Endothelial cell of umbilical vein (primary cell): Measurements from ENCODE around the gene TGFBI. TPM values are rescaled to one million over a fixed set of nuclear protein-coding genes. Genes with fewer than 3 reads are reported as not detected.

Source experiments
- BruUV-seq: library from RNA; stranded (reverse); fragments of 400-500 nt; replicated peaks from 2 replicates; lab custom pipeline; 2021; lab: Mats Ljungman, UMichigan
- CTCF ChIA-PET: fragments of 300-600, 350-600 bp; sonication (Branson Sonifier 250); formaldehyde crosslinking; loops from one replicate; lab custom pipeline; 2021; ENCODE audit warnings: antibody characterized with exemption, inconsistent platforms; lab: Charles Lee
- POLR2A ChIA-PET: fragments of 300-600, 350-600 bp; sonication (Branson Sonifier 250); formaldehyde crosslinking; loops from one replicate; lab custom pipeline; 2021; ENCODE audit warnings: antibody characterized with exemption, inconsistent platforms; lab: Charles Lee
- DNase-seq: peaks from one replicate; pipeline ENCODE4 v3.0.0-alpha.2; 2011; ENCODE audit warnings: low read depth, low spot score
- FAIRE-seq: peaks from 2 replicates; lab custom pipeline; 2011; peaks lifted over from hg19 to GRCh38; lab: Jason Lieb, UNC
- H2AFZ ChIP-seq: 2 replicates; pipeline ENCODE4 v1.6.0; 2012; ENCODE audit warnings: low read depth, low read length, control low read depth, inconsistent platforms
- H3K27ac ChIP-seq: 2 replicates; pipeline ENCODE4 v1.5.1; 2011; ENCODE audit warnings: low read depth, mild to moderate bottlenecking, control low read depth, low read length, moderate library complexity; ENCODE audit not compliant: insufficient read depth
- H3K27me3 ChIP-seq, 2 experiments: 2 replicates each; pipeline versions ENCODE4 v1.6.0 to v1.6.1; 2011; ENCODE audit warnings: low read length in 2 of 2, mixed read lengths in 1 of 2; ENCODE audit not compliant: control insufficient read depth in 2 of 2, insufficient read depth in 2 of 2
- H3K36me3 ChIP-seq, 2 experiments: 2 replicates in 1 of 2; 3 replicates in 1 of 2; pipeline ENCODE4 v1.5.1; 2011; ENCODE audit warnings: low read length in 2 of 2, mild to moderate bottlenecking in 1 of 2, moderate library complexity in 1 of 2; ENCODE audit not compliant: control insufficient read depth in 2 of 2, insufficient read depth in 2 of 2; ENCODE audit errors: extremely low read depth in 1 of 2
- H3K4me1 ChIP-seq: 3 replicates; pipeline ENCODE4 v1.5.1; 2011; ENCODE audit warnings: mild to moderate bottlenecking, low read length; ENCODE audit not compliant: control insufficient read depth, insufficient read depth; ENCODE audit errors: extremely low read depth
- H3K4me2 ChIP-seq: 2 replicates; pipeline ENCODE4 v1.6.1; 2011; ENCODE audit warnings: low read length, control low read depth, mixed read lengths; ENCODE audit not compliant: insufficient read depth
- H3K4me3 ChIP-seq, 3 experiments: fragments of 200-600 bp in 1 of 3; sonication (generic), shearing (Covaris generic) in 1 of 3; replicated peaks in 1 of 3; 2 replicates each; pipeline ENCODE4 v1.5.1; 2011 to 2016; ENCODE audit warnings: control low read depth in 3 of 3, low read length in 3 of 3, mild to moderate bottlenecking in 2 of 3, inconsistent platforms in 1 of 3, low read depth in 1 of 3, moderate library complexity in 1 of 3; ENCODE audit not compliant: insufficient read depth in 1 of 3
- H3K79me2 ChIP-seq: 2 replicates; pipeline ENCODE4 v1.6.0; 2012; ENCODE audit warnings: low read length, inconsistent platforms; ENCODE audit not compliant: control insufficient read depth, insufficient read depth
- H3K9ac ChIP-seq: replicated peaks from 2 replicates; pipeline ENCODE3; 2011; ENCODE audit warnings: low read length, control low read depth; ENCODE audit not compliant: insufficient read depth; ENCODE audit errors: extremely low read depth
- H3K9me1 ChIP-seq: replicated peaks from 3 replicates; pipeline ENCODE4 v1.6.0; 2011; ENCODE audit warnings: mild to moderate bottlenecking, low read length; ENCODE audit not compliant: control insufficient read depth, insufficient read depth; ENCODE audit errors: extremely low read depth
- H3K9me3 ChIP-seq: replicated peaks from 2 replicates; pipeline ENCODE4 v1.5.1; 2012; ENCODE audit warnings: low read length, inconsistent platforms; ENCODE audit not compliant: control insufficient read depth, insufficient read depth
- H4K20me1 ChIP-seq: replicated peaks from 2 replicates; pipeline ENCODE3; 2011; ENCODE audit warnings: mild to moderate bottlenecking, low read length; ENCODE audit not compliant: control insufficient read depth, insufficient read depth; ENCODE audit errors: extremely low read depth
- EZH2 ChIP-seq: IDR thresholded peaks from 2 replicates; pipeline ENCODE4 v1.6.1; 2012; ENCODE audit warnings: borderline replicate concordance, low read depth, mild to moderate bottlenecking, moderate library complexity, low read length, inconsistent platforms; ENCODE audit not compliant: severe bottlenecking
- FOS ChIP-seq: IDR thresholded peaks from 2 replicates; pipeline ENCODE4 v1.6.1; 2011; ENCODE audit warnings: mild to moderate bottlenecking, low read length, moderate library complexity, borderline replicate concordance; ENCODE audit not compliant: insufficient read depth
- GATA2 ChIP-seq: IDR thresholded peaks from 2 replicates; pipeline ENCODE4 v1.7.0; 2011; ENCODE audit warnings: low read depth, mild to moderate bottlenecking, moderate library complexity, mixed read lengths, low read length; ENCODE audit not compliant: insufficient read length, insufficient read depth
- JUN ChIP-seq: IDR thresholded peaks from 2 replicates; pipeline ENCODE4 v1.6.1; 2011; ENCODE audit warnings: borderline replicate concordance, low read depth; ENCODE audit not compliant: insufficient read length, insufficient read depth
- MYC ChIP-seq: IDR thresholded peaks from one replicate; pipeline ENCODE4 v1.6.1; 2011; ENCODE audit warnings: mild to moderate bottlenecking, low read depth, low read length
- POLR2A ChIP-seq: IDR thresholded peaks from 2 replicates; pipeline ENCODE4 v1.6.1; 2012; ENCODE audit warnings: low read depth, mild to moderate bottlenecking, control low read depth, low read length
- POLR2AphosphoS5 ChIP-seq: IDR thresholded peaks from 2 replicates; pipeline ENCODE4 v1.6.1; 2012; ENCODE audit warnings: low read depth, mild to moderate bottlenecking, control low read depth, low read length, moderate library complexity; ENCODE audit not compliant: insufficient read depth
- dilution Hi-C: fragments of 300-500 bp; cut with MboI; formaldehyde crosslinking; loops from one replicate; pipeline ENCODE4 v1.15.0; 2019; ENCODE audit warnings: low sequenced_read_pairs; ENCODE audit not compliant: extremely low pct_ligation_motif_present
- intact Hi-C: fragments of 100-400 bp; cut with micrococcal nuclease; formaldehyde crosslinking; loops from one replicate; pipeline ENCODE4 v1.10.0; 2022
- polyA plus RNA-seq, 4 experiments: library from polyadenylated mRNA; depleted of rRNA in 3 of 4; stranded (reverse) in 3 of 4; unstranded in 1 of 4; fragments of >200 nt; gene quantifications; 2 replicates each; pipeline versions ENCODE4 v1.2.1 to v1.2.3, GENCODE V29; 2011 to 2012; ENCODE audit warnings: missing spikeins in 1 of 4
- total RNA-seq: library from RNA; stranded (reverse); gene quantifications from 2 replicates; pipeline ENCODE4 v1.2.3, GENCODE V29; 2021
- TF ChIP-seq, protein P1 (sequence below): IDR thresholded peaks from 2 replicates; pipeline ENCODE4 v1.6.1; 2011; ENCODE audit not compliant: insufficient read depth, insufficient read length
- TF ChIP-seq, protein P2 (sequence below), 2 donors: IDR thresholded peaks; 1 replicate in 1 of 2; 2 replicates in 1 of 2; pipeline ENCODE4 v1.5.1; 2011; ENCODE audit warnings: low read length in 2 of 2, mild to moderate bottlenecking in 2 of 2, moderate library complexity in 2 of 2, control low read depth in 1 of 2, inconsistent platforms in 1 of 2, low read depth in 1 of 2; ENCODE audit not compliant: insufficient read depth in 1 of 2; ENCODE audit errors: extremely low read depth in 1 of 2

Gene TGFBI
- total and polyA plus RNA-seq, 2 donors (not counting 3 experiments of a cell fraction or from before 2014, with no cell fraction given): 6.5 to 18.9 TPM

DNA sequence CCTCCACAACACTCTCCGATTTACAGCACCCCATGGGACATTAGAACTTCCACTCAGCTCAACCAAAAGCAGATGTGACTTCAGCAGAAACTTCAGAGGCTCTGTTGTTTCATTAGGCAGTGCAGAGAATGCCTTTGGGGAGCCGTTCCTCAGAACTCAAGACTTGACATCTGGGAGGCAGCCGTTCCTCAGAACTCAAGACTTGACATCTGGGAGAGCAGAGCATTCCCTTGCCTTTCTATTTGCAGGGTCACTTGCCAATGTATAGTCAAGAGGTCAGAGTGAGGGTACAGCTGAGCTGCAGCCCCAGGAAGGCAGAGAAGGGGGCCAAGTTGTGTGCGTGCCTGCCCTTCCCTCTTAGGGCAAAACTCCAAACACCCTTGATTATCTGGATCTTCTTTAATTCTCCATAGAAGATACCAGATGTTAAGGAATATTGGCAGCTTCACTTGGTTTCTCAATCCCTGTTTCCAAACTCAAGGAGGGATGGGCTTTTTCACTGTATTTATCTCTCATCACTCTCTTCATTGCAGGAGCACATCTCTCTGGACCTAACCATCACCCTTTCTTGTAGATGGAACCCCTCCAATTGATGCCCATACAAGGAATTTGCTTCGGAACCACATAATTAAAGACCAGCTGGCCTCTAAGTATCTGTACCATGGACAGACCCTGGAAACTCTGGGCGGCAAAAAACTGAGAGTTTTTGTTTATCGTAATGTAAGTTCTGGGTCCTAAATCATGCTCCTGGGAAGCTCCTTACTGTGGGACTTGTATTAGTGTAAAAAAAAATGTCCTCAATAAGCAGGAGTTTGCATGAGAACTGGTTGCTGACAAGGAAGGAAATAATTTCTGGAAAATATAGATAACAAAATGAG lies 25.6 kb downstream of the TGFBI start:
- ChIA-PET POLR2A (no interaction called here), CTCF (interaction anchor here (0.7 to 5.9 kb wide), 10 partner anchors 8 to 109 kb away, joined by 3 to 46 read pairs (median 6); partner anchors contain the start of gene TGFBI)
- H3K9me1 ChIP-seq: no peaks in the 10 kb centered on the region
- intact Hi-C loops: no loop called here
- H2AFZ ChIP-seq: no peak overlapping the region
- TSS peak; percentile 67 for BruUV-seq
- no peaks in the 10 kb centered on the region for H3K27me3 ChIP-seq
- peak overlapping the region; percentile 20 for H3K4me2 ChIP-seq
- H3K9me3 ChIP-seq: no peaks in the 10 kb centered on the region
- H3K4me3 ChIP-seq: no peak overlapping the region
- H3K36me3 ChIP-seq: no peaks in the 10 kb centered on the region
- TF ChIP-seq MYC (no peak), GATA2 (no peak), POLR2A (no peak), JUN (no peak), EZH2 (no peak), POLR2AphosphoS5 (no peak), FOS (no peak)
- TF ChIP-seq, protein P1, sequence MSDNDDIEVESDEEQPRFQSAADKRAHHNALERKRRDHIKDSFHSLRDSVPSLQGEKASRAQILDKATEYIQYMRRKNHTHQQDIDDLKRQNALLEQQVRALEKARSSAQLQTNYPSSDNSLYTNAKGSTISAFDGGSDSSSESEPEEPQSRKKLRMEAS: no peak
- TF ChIP-seq, protein P2, sequence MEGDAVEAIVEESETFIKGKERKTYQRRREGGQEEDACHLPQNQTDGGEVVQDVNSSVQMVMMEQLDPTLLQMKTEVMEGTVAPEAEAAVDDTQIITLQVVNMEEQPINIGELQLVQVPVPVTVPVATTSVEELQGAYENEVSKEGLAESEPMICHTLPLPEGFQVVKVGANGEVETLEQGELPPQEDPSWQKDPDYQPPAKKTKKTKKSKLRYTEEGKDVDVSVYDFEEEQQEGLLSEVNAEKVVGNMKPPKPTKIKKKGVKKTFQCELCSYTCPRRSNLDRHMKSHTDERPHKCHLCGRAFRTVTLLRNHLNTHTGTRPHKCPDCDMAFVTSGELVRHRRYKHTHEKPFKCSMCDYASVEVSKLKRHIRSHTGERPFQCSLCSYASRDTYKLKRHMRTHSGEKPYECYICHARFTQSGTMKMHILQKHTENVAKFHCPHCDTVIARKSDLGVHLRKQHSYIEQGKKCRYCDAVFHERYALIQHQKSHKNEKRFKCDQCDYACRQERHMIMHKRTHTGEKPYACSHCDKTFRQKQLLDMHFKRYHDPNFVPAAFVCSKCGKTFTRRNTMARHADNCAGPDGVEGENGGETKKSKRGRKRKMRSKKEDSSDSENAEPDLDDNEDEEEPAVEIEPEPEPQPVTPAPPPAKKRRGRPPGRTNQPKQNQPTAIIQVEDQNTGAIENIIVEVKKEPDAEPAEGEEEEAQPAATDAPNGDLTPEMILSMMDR (IDR thresholded peaks at IDR 0.05; ENCODE audit: extremely low read depth in 1 of 2, insufficient read depth in 1 of 2, low read depth in 1 of 2, low read length in 2 of 2): no peak
- peak; percentile 70 for FAIRE-seq
- no peak for DNase-seq
- H4K20me1 ChIP-seq: no peaks in the 10 kb centered on the region
- dilution Hi-C loops: no loop called here
- H3K4me1 ChIP-seq: peaks cover 42% of the 10 kb centered on the region
- peak overlapping the region; percentile 20 for H3K9ac ChIP-seq
- peak overlapping the region; percentile 84 for H3K27ac ChIP-seq
- H3K79me2 ChIP-seq: no peaks in the 10 kb centered on the region
